Thyroid gland (tissue), 4 donors: ENCODE measurements around the gene XPNPEP1.

Source experiments
- POLR2A ChIP-seq, 2 donors: fragments of 450-650 bp; IDR thresholded peaks; one replicate each; pipeline ENCODE4 v1.6.1; 2017; ENCODE audit warnings: antibody characterized with exemption in 2 of 2, mild to moderate bottlenecking in 2 of 2, moderate library complexity in 1 of 2
- TF ChIP-seq, protein P1 (sequence below), 6 experiments: fragments of 200-600 bp in 3 of 6; fragments of 450-650 bp in 3 of 6; sonication (generic) in 3 of 6; IDR thresholded peaks; one replicate each; pipeline ENCODE4 v1.5.1; 2016 to 2019; ENCODE audit warnings: antibody characterized with exemption in 6 of 6, mild to moderate bottlenecking in 2 of 6, inconsistent platforms in 1 of 6, moderate library complexity in 1 of 6

DNA sequence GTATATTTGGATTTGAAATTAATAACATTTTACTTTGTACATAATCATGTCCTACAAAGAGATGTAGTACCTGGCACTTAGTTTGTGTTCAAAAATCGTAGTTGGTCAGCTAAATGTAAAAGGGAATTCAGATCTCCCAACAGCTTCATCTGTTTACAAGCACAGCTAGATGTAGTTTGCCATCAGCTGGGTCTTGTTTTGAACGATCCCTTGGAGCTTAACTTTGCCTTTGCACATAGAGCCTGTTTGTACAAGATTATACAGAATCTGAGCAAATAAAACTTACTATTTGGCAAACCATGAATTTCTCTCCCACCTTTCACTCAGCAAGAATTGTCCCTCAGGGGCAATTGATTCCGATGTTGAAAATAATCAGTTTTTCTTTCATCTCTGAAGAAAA lies 48.3 kb upstream of the XPNPEP1 start:
- TF ChIP-seq, protein P1, sequence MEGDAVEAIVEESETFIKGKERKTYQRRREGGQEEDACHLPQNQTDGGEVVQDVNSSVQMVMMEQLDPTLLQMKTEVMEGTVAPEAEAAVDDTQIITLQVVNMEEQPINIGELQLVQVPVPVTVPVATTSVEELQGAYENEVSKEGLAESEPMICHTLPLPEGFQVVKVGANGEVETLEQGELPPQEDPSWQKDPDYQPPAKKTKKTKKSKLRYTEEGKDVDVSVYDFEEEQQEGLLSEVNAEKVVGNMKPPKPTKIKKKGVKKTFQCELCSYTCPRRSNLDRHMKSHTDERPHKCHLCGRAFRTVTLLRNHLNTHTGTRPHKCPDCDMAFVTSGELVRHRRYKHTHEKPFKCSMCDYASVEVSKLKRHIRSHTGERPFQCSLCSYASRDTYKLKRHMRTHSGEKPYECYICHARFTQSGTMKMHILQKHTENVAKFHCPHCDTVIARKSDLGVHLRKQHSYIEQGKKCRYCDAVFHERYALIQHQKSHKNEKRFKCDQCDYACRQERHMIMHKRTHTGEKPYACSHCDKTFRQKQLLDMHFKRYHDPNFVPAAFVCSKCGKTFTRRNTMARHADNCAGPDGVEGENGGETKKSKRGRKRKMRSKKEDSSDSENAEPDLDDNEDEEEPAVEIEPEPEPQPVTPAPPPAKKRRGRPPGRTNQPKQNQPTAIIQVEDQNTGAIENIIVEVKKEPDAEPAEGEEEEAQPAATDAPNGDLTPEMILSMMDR (IDR thresholded peaks at IDR 0.05) = no peak
- TF ChIP-seq POLR2A (IDR thresholded peaks at IDR 0.05) = no peak
